ENCODE measurements around the gene RPS16. TPM values are rescaled to one million over a fixed set of nuclear protein-coding genes. Genes with fewer than 3 reads are reported as not detected.

The RPS16 gene
- total and polyA plus RNA-seq, 2 of the 13 experiments (the other 11 are each of a cell fraction or from before 2014, with no cell fraction given), result 488 to 2,583 TPM

DNA sequence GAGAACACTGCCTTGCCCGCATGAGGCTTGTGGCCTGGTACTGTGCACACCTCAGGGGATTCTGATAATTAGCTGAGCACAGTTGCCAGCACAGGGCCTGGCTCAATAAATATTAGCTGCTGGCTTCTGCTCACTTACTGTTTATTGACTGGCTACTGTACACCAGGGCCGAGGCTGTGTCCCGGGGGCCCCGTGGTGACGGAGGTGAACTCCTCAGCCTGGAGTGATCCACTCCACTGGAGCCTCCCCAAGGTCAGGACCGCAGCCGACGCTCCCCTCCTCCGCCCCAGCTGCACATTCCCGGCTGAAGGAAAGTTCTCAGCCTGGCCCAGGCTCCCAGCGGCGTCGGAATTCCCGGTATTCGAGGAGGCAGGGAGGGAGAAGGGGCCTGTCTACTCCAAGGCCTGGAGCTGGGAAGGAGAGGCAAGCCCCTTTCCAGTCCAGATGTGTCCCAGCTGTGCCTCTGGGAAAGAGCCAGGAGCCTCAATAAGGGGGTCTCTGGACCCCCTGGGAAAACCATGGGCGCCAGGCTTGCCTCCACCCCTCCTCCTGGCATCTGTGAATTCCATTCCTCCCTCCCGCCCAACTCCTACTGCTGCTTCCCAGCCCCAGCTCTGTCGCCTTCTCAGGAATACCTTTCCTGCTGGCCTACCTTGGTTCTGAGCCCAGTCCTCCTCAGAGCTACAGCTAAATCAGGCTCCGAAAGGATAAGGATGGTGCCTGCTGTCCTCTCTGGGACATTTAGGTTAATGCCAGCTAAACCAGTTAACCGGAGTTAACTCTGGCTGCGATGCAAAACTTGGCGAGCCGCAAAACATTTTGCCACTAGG, 7.3 kb downstream of the RPS16 start (continued):
- TF ChIP-seq HOXA7 (CRISPR knock-in tag; IDR thresholded peaks at IDR 0.05) (no peak), SIN3B (IDR thresholded peaks at IDR 0.05; ENCODE audit: low read length) (no peak), ZMYM3 (CRISPR knock-in tag; IDR thresholded peaks at IDR 0.05) (no peak; the same call in 1 of the 2 replicates), ELF1 (CRISPR knock-in tag; IDR thresholded peaks at IDR 0.05) (no peak), TCF7 (IDR thresholded peaks at IDR 0.05; ENCODE audit: low read depth) (no peak), ARNTL (CRISPR knock-in tag; IDR thresholded peaks at IDR 0.05) (no peak), HNRNPUL1 (IDR thresholded peaks at IDR 0.05; ENCODE audit: low read depth, low read length) (no peak), ZNF138 (CRISPR knock-in tag; IDR thresholded peaks at IDR 0.05; ENCODE audit: low read depth) (no peak), NFE2L2 (IDR thresholded peaks at IDR 0.05; ENCODE audit: low read length) (no peak), ZBTB38 (CRISPR knock-in tag; IDR thresholded peaks at IDR 0.05) (no peak)
- TF ChIP-seq, protein P1, sequence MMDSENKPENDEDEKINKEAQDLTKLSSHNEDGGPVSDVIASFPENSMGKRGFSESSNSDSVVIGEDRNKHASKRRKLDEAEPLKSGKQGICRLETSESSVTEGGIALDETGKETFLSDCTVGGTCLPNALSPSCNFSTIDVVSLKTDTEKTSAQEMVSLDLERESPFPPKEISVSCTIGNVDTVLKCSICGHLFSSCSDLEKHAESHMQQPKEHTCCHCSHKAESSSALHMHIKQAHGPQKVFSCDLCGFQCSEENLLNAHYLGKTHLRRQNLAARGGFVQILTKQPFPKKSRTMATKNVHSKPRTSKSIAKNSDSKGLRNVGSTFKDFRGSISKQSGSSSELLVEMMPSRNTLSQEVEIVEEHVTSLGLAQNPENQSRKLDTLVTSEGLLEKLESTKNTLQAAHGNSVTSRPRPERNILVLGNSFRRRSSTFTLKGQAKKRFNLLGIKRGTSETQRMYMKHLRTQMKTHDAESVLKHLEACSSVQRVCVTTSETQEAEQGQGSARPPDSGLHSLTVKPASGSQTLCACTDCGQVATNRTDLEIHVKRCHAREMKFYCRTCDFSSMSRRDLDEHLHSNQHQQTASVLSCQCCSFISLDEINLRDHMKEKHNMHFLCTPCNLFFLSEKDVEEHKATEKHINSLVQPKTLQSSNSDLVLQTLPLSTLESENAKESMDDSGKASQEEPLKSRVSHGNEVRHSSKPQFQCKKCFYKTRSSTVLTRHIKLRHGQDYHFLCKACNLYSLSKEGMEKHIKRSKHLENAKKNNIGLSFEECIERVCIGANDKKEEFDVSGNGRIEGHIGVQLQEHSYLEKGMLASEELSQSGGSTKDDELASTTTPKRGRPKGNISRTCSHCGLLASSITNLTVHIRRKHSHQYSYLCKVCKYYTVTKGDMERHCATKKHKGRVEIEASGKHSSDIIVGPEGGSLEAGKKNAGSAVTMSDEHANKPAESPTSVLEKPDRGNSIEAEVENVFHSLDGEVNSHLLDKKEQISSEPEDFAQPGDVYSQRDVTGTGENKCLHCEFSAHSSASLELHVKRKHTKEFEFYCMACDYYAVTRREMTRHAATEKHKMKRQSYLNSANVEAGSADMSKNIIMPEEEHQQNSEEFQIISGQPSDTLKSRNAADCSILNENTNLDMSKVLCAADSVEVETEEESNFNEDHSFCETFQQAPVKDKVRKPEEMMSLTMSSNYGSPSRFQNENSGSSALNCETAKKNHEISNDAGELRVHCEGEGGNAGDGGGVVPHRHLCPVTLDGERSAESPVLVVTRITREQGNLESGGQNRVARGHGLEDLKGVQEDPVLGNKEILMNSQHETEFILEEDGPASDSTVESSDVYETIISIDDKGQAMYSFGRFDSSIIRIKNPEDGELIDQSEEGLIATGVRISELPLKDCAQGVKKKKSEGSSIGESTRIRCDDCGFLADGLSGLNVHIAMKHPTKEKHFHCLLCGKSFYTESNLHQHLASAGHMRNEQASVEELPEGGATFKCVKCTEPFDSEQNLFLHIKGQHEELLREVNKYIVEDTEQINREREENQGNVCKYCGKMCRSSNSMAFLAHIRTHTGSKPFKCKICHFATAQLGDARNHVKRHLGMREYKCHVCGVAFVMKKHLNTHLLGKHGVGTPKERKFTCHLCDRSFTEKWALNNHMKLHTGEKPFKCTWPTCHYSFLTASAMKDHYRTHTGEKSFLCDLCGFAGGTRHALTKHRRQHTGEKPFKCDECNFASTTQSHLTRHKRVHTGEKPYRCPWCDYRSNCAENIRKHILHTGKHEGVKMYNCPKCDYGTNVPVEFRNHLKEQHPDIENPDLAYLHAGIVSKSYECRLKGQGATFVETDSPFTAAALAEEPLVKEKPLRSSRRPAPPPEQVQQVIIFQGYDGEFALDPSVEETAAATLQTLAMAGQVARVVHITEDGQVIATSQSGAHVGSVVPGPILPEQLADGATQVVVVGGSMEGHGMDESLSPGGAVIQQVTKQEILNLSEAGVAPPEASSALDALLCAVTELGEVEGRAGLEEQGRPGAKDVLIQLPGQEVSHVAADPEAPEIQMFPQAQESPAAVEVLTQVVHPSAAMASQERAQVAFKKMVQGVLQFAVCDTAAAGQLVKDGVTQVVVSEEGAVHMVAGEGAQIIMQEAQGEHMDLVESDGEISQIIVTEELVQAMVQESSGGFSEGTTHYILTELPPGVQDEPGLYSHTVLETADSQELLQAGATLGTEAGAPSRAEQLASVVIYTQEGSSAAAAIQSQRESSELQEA (CRISPR knock-in tag; IDR thresholded peaks at IDR 0.05; ENCODE audit: not compliant biosample characterization), result no peak
- TF ChIP-seq, protein P2, sequence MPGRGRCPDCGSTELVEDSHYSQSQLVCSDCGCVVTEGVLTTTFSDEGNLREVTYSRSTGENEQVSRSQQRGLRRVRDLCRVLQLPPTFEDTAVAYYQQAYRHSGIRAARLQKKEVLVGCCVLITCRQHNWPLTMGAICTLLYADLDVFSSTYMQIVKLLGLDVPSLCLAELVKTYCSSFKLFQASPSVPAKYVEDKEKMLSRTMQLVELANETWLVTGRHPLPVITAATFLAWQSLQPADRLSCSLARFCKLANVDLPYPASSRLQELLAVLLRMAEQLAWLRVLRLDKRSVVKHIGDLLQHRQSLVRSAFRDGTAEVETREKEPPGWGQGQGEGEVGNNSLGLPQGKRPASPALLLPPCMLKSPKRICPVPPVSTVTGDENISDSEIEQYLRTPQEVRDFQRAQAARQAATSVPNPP (CRISPR knock-in tag; IDR thresholded peaks at IDR 0.05), result no peak
- TF ChIP-seq, protein P3, sequence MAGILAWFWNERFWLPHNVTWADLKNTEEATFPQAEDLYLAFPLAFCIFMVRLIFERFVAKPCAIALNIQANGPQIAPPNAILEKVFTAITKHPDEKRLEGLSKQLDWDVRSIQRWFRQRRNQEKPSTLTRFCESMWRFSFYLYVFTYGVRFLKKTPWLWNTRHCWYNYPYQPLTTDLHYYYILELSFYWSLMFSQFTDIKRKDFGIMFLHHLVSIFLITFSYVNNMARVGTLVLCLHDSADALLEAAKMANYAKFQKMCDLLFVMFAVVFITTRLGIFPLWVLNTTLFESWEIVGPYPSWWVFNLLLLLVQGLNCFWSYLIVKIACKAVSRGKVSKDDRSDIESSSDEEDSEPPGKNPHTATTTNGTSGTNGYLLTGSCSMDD (CRISPR knock-in tag; IDR thresholded peaks at IDR 0.05), result no peak
- TF ChIP-seq, protein P4, sequence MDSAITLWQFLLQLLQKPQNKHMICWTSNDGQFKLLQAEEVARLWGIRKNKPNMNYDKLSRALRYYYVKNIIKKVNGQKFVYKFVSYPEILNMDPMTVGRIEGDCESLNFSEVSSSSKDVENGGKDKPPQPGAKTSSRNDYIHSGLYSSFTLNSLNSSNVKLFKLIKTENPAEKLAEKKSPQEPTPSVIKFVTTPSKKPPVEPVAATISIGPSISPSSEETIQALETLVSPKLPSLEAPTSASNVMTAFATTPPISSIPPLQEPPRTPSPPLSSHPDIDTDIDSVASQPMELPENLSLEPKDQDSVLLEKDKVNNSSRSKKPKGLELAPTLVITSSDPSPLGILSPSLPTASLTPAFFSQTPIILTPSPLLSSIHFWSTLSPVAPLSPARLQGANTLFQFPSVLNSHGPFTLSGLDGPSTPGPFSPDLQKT (CRISPR knock-in tag; IDR thresholded peaks at IDR 0.05; ENCODE audit: borderline replicate concordance), result no peak
- TF ChIP-seq, protein P5, sequence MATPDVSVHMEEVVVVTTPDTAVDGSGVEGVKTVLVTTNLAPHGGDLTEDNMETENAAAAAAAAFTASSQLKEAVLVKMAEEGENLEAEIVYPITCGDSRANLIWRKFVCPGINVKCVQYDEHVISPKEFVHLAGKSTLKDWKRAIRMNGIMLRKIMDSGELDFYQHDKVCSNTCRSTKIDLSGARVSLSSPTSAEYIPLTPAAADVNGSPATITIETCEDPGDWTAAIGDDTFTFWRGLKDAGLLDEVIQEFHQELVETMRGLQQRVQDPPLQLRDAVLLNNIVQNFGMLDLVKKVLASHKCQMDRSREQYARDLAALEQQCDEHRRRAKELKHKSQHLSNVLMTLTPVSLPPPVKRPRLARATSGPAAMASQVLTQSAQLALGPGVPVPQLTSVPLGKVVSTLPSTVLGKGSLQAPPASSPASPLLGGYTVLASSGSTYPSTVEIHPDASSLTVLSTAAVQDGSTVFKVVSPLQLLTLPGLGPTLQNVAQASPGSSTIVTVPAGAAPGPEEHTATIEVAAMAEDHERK (CRISPR knock-in tag; IDR thresholded peaks at IDR 0.05; ENCODE audit: low read depth), result no peak

Measured in HepG2 (cell line).